HG03439 (cell line): ENCODE results near the gene CHD1.
"Not testable (repeated sequence)": the region's sequence is repeated elsewhere in the genome, so short reads cannot be mapped to it uniquely, and the experiment has no call there.

Experiments
- ATAC-seq: cut with Tn5 transposase; IDR thresholded peaks from one replicate; pipeline ENCODE4 v1.9.1; 2021; ENCODE audit warnings: mild to moderate bottlenecking, moderate library complexity; ENCODE audit not compliant: unreplicated experiment

The CHD1 gene

DNA sequence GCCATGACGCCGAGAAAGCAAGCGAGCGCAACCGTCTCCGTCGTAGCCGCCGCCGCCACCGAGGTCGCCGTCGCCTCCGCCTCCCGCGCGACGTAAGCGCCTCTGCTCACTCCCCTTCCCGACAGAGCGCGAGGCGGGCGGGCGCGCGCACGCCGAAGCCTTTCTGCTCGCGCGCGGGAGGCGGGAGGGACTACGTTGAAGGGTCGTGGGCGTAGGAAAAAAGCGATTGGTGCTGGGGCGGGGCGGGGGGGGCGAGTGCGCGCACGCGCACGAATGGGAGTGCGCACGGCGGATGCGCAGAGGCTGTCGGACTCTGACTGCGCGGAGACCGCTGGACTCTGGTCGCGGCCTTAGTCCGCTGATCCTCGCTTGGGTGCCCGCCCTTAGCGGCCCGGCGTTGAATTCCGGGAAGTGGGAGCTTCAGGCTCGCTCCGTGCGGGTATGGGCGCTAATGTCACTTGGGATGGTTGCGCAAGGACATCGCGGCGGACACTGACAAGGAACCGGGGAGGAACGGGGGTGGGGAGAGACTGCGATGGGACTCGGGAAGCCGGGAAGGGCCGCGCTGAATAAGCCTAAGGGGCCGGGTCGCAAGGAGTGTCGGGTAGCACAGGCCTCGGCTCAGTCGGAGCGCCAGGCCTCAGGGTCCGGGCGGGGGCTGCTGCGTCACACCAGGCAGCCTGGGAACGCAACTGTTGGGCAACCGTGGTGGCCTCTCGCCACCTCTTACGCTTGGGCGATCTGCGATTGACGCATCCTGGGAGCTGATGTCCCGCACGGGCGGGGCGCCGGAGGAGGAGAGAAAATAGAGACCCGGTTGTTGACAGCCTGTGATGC, at the start of gene CHD1:
CHD1 (minus strand) TSS at position 135 of the 837 bp plus-strand sequence. CDS start 2,621 bp downstream, outside the sequence.
- peak; percentile 68 for ATAC-seq

DNA sequence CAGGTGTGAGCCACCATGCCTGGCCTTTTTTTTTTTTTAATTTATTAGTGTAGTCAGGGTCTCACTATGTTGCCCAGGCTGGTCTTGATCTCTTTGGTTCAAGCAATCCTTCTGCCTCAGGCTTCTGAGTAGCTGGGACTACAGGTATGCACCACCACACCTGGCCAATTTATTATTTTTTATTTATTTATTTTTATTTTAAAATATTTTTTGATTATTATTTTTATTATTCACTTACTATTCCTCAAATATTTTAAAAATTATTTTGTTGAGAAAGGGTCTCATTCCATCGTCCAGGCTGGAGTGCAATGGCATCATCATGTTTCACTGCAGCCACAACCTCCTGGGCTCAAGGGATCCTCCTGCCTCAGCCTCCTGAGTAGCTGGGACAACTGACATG, 49.7 kb upstream of the CHD1 start:
- ATAC-seq: no peak

DNA sequence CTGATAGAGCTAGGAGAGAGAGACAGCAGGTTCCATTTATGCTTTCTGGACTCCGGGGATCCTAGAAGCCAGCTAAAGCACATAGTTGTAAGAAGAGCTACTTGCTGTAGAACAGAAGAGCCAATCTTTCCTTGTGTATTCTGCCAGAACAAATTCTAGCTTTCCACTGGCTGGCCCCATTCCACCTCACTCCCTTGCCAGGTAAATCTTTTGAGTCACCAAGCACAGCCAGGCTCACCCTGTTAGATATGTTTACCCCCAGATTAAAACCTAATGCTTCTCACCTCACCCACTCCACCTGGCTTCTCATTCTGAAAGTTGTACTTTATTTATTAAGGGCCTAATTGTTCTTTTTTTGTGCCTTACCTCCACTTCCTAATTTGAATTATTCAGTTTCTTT, 48.9 kb upstream of the CHD1 start:
- no peak for ATAC-seq

DNA sequence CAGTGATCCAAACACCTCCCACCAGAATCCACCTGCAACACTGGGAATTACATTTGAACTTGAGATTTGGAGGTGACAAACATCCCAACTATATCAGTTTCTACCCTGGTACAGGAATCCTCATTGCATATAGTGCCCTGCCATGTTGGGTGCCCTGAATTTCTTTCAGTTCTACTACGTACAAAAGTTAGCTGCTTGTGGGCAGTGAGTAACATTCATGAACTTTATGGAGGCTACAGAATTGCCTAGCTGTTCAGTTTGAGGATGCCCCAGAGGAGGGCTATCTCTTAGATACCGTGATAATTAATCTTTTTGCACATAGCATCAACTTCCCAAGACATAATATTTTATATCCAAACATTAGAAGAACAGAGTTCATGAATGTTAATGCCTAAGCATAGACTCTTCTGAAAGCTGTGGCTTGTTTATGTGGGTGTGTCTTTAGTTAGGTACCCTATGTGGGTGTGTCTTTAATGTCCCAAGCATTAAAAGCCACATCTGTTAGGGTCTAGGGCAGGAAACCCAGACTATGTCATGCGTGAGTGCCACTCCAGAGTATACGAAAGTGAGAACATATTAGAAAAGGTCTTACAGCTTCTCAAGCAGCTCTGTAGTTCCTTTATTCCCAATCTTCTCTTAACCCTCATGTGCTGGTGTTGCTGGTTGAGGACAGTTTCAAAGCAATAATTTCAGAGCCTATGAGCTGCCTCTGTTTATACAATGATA, 47.0 kb upstream of the CHD1 start:
- no peak for ATAC-seq

DNA sequence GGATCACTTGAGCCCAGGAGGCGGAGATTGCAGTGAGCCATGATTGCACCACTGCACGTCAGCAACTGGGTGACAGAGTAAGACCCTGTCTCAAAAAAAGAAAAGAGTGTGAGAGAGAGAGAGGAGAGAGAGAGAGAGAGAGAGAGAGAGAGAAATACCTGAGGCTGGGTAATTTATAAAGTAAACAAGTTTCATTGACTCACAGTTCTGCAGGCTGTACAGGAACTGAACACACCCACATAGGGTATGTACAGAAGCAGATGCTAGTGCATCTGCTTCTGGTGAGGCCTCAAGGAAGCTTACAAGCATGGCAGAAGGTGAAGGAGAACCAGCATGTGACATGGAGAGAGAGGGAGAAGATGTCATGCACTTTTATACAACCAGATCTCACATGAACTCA, 46.4 kb upstream of the CHD1 start:
- ATAC-seq: no peak

DNA sequence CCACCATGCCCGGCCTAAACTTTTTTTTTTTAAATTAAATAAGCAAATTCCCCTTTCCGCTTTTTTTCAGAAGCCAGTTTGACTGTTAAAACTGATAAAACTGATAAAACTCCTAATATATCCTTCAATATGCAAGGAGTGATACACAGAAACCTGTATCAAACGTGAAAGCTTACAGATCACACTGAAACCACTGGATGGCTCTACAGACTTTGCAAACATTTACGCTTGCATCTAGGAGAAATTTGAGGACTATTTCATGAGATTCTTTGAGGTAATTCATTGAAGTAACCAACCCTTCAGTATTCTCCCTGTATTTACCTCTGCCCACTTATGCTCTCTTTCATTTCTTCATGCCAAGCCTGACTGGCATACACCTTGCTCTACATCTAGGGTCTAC, 40.6 kb upstream of the CHD1 start:
- no peak for ATAC-seq

DNA sequence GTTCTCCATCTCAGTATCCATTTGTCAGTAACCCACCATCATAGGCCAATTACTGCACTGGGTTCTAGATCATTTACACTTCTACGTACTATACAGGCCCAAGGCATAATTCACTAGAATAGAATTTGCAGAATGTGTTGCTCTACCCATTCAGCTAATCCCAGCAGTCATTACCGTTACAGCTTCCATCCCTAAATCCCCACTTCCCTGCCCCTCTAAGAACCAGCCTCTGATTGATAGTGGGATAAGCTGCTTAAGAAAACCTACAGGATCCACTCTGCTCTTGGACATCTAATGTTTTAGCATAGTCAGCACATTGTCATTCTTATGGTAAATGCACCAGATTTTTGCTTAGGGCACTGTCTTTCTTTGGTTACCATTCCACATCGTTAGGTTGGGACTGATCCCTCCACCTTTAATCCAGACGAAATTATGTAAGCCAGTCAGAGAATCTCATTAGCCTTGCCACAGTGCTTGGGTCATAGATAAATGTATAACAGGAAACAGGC, 39.3 kb upstream of the CHD1 start:
- no peak for ATAC-seq

DNA sequence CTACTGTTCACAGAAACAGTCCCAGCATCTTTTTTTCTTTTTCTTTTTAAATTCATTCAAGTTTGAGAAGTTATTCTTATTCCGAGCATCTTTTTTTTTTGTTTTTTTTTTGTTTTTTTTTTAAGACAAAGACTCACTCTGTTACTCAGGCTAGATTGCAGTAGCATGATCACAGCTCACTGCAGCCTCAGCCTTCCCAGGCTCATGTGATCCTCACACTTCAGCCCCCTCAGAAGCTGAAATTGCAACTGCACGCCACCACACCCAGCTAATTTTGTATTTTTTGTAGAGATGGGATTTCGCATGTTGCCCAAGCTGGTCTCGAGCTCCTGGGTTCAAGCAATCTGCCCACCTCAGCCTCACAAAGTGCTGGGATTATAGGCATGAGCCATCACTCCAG, 36.4 kb upstream of the CHD1 start:
- no peak for ATAC-seq

DNA sequence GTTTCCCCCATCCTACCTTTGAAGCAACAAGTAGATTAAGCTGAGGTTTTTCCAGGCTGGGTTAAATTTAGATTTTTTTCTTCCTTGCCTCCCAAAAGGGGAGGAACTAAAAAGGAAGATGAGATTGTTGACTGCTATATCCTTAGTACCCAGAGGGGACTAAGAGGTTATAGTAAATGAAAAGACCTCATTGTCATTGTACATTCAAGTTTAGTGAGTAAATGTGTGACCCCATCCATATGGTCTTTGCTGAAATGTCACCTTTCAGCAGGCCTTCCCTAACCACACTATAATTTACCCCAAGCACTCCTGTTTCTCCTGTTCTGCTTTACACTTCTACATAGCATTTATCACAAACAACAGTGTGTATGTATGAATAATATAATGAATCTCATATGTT, 35.8 kb upstream of the CHD1 start:
- no peak for ATAC-seq

DNA sequence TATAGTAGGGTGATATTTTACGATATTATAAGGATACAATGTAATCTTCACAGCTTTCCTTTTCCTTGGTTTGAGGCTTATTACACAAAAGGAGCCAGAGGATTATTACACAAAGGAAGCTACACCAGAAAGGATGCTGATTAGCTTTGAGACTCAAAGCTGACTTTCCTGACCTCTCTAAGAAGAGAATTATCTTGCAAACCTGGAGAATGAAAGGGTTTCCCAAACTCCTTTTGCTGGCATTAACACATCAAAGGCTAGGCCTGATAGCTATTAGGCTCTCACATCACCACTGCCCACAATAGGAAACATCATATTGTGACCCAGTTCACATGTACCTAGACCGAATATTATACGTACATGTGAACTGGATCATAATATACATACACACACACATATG, 34.2 kb upstream of the CHD1 start:
- ATAC-seq: no peak

DNA sequence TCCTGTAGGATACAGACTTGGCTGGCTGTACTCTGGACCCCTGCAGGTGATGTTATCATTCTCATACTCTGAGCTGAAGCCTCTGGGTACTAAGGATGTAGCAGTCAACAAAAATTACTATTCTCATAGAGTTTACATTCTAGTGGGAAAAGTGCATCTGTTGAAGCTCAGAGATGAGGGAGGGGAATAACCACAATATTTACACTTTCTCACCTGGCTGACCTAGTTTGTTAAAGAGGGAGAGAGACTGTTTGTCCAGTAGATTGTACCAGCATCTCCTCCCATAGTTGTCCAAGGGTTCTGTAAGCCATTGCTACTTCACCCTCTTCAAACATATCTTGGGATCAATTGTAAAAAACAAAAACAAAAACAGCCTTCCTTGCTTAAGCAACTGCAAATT, 33.8 kb upstream of the CHD1 start:
- no peak for ATAC-seq

DNA sequence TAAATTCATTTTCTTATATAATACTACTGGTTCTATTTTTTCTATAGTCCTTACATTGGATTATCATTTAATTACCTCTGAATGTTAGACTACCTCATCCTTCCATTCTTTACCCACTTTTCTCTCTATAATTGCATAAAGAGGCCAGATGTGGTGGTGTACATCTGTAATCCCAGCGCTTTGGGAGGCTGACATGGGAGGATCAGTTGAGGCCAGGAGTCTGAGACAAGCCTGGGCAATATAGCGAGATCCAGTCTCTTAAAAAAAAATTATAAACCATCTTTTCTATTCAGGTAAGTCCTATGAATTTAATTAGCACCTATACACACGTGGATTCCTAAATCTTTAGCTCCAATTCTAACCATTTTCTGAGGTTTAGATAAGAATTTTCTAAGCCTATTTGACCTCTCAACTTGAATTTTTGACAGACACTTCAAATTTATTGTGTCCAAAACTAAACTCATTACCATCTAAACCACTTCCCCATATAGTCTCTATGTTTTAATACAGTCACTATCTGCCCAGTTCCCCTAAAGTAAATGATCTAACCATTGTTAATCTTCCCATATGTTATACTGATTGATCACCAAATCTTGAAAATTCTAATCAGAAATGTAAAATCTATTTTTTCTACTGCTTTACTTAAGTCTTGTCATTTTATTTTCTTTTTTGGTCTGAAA, 33.0 kb upstream of the CHD1 start:
- no peak for ATAC-seq

DNA sequence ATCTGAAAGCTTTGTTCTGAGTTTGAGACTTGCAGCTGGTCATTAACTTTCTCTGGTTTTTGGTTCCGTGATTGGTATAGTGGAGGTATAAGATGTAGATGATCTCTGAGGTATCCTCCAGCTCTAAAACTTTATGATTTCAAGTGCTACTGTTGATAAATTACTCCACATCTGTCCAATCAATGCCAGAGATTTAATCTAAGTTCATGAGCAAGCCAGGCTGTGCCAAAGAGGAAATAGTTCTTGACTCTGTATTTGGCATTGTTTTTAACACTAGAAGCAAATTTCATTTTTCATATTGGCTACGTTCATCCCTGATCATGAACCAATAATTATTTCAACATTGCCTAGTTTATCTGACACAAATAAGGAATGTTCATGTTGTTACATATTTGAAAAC, 28.5 kb upstream of the CHD1 start:
- no peak for ATAC-seq

DNA sequence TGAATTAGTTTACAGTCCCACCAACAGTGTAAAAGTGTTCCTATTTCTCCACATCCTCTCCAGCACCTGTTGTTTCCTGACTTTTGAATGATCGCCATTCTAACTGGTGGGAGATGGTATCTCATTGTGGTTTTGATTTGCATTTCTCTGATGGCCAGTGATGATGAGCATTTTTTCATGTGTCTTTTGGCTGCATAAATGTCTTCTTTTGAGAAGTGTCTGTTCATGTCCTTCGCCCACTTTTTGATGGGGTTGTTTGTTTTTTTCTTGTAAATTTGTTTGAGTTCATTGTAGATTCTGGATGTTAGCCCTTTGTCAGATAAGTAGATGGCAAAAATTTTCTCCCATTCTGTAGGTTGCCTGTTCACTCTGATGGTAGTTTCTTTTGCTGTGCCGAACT, 27.1 kb upstream of the CHD1 start:
- not testable (repeated sequence) for ATAC-seq

DNA sequence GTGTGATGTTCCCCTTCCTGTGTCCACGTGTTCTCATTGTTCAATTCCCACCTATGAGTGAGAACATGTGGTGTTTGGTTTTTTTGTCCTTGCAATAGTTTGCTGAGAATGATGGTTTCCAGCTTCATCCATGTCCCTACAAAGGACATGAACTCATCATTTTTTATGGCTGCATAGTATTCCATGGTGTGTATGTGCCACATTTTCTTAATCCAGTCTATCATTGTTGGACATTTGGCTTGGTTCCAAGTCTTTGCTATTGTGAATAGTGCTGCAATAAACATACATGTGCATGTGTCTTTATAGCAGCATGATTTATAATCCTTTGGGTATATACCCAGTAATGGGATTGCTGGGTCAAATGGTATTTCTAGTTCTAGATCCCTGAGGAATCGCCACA, 26.7 kb upstream of the CHD1 start:
- ATAC-seq: not testable (repeated sequence)

DNA sequence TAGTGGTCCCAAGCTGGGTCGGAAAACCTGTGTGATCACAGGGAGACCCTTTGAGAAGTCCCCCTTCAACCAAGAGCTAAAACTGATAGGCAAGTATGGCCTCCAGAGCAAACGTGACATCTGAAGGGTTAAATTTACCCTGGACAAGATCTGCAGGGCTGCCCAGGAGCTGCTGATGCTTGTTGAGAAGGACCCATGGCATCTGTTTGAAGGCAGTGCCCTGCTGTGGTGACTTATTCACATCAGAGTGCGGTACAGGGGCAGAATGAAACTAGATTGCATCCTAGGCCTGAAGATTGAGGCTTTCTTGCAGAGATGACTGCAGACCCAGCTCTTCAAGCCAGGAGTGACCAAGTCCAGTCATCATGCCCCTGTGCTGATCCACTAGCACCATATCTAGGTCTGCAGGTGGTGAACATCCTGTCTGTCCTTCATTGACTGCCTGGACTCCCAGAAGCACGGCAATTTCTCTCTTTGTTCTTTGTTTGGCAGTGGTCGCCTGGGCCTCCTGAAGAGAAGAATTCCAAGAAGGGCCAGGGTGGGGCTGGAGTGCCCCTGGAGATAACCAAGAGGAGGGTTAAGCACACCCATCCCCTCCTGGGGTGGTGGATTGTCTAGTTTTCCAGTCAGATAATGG, 25.7 kb upstream of the CHD1 start:
- ATAC-seq: no peak

DNA sequence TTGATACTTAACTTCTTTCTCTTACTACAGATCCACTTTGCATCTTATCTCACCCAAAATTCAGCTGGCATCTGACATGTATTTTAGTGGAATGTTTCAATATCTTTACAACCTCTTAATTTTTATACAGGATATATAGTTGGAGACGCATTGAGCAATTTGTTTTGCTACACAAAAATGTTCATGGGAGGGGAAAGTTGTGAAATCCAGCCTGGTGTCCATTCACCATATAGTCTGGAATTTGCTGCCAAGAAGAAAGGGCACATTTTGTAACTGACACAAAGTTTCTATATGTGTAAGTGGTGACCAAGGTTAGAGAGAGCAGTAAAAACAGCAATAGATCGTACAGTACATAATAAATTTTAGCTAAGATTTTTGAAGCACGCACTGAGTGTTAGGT, 14.0 kb upstream of the CHD1 start:
- no peak for ATAC-seq

DNA sequence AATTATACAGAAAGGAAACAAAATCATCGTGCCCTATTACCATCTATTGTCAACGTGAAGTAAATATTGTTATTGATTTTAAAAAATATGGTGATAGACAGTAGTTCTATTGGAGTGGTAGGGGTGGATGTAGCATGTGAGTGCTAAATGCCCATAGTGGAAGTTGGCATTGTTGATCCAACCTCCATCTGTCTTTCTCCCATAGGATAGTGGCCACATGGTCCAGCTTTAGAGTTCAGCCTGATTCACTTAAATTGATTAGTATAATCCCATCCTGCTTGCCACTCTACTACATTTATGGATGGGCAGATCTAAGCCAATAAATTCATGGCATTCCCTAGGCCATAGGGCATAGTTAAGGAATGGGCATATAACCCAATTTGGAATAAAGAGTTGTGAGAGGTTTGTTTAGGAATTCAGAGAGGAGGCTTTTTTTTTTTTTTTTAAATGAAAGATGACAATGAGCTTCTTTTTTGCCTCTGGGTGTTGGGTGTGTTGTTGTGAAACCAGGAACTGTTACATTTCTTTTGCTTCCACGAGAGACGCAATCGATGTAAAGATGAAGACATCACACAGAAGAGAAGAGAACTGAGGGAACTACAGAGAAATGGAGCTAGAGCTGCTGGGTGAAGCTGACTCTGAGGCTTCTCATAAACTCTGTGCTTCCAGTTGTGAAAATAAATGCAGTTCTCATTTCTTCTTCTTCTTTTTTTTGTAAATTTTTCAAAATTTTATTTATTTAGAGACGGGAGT, 12.5 kb upstream of the CHD1 start:
- ATAC-seq: no peak

DNA sequence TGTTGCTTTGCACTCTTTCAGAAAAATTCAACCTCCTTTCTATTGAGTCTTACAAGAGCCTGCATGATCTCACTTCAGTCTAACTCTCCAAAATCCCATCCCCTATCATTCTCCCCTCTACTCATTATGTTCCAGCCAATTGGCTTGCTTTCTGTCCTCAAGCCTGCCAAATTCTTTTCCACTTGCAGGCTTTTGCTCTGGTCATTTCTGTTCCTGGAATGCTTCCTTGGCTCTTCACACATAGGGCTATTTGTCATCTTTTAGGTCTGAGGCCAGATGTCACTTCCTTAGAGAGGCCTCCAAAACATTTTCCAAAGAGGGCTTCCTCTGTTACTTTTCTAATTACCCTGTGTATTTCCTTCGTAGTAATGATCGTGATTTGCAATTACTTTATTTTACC, 11.8 kb upstream of the CHD1 start:
- ATAC-seq: no peak

DNA sequence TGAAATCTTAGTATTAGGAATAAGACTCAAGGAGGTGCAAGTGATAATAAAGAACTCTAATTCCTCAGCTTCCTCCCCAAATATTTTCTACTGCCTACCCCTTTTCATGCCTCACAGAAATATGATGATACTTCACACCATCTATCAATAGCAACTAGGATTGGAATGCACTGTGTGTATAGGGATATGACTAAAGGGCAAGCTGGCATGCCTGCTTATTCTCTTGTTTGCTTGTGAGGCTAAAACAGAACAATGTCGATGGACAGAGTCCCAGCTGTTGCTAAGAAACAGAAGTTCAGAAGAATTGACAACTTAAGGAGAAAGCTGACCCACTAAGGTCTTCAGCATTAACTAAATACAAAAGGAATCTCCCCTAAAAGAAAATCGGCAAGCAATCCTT, 9.7 kb upstream of the CHD1 start:
- no peak for ATAC-seq
